SIG-M5 (cell line): ENCODE measurements around the gene ANO2.

Experiments
- DNase-seq: peaks from one replicate; lab custom pipeline; 2025; lab: John Stamatoyannopoulos, UW

ANO2 gene

GRCh38 chr12:5578775-5579174 lies 366.3 kb downstream of the ANO2 start:
- no peak for DNase-seq

DNA sequence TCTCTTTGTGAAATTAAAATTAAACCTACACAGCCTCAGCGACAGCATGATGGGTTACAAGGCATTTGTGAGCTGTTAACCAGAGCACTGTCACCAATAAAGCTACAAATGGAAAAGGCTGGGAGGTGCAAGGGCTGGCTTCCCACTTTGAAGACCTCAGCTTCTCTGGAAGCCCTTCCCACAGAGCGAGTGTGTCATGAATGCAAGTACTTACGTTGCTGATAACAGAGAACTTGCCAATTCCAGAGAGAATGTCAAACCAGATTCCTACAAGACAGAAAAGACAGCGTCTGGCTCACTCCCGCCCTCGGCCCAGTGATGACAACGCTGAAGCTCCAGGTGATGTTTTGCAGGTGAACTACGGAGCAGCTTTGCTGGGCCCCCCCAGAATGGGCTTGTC lies 367.3 kb downstream of the ANO2 start:
- DNase-seq = no peak

GRCh38 chr12:5577211-5577612 lies 367.8 kb downstream of the ANO2 start:
- DNase-seq = no peak

GRCh38 chr12:5575987-5576386 lies 369.1 kb downstream of the ANO2 start:
- DNase-seq = no peak

- no peak for DNase-seq
Observed at GRCh38 chr12:5575232-5575631, 369.8 kb downstream of the ANO2 start.

- DNase-seq = no peak
Observed at GRCh38 chr12:5573390-5573789, 371.7 kb downstream of the ANO2 start.

DNA sequence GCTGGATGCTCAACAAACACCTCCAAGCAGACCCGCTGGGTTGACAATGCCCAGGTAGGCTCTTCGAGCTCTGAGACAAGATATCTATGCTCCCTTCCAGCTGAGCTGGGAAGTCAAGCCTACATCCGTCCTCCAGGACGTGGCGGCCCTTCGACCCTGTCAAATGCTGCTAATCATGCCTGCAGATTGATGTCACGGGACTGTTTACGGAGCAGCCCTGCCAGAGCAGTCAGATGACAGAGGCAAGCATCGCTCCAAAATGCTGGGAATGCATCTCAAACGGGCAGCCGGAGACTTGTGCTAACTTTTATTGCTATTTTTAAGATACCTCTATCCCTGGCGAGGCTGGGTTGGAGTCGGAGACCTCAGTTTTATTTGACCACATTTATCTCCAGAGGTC lies 373.9 kb downstream of the ANO2 start:
- no peak for DNase-seq

GRCh38 chr12:5570416-5570815 lies 374.6 kb downstream of the ANO2 start:
- DNase-seq = no peak

DNA sequence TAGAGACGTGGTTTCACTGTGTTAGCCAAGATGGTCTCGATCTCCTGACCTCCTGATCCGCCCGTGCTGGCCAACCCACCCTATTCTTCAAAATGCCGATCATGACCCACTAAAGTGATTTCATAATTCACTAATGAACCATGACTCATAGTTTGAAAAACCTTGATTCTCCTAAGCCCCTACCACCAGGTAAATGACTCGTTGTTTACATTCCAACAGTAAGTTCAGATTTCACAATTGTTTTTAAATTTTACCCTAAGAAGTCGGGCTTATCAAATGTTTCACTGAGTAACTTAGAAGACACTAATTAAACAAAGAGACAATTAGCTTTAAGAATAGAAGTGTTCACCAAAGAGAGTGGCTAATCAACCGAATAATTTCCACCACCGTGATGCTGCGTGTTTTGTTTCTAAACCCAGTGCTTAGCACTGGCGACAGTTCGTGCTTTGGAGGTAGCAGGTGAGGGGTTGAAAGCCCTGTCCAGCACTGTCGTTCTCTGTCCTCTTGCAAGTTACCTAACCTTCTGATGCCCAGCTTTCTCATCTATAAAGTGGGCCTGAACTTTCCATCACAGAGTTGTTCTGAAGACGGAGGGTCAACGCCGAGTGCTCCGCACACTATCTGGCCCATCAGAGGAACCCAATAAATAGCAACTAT lies 376.6 kb downstream of the ANO2 start:
- no peak for DNase-seq

GRCh38 chr12:5567016-5567725 lies 377.9 kb downstream of the ANO2 start:
- no peak for DNase-seq

DNA sequence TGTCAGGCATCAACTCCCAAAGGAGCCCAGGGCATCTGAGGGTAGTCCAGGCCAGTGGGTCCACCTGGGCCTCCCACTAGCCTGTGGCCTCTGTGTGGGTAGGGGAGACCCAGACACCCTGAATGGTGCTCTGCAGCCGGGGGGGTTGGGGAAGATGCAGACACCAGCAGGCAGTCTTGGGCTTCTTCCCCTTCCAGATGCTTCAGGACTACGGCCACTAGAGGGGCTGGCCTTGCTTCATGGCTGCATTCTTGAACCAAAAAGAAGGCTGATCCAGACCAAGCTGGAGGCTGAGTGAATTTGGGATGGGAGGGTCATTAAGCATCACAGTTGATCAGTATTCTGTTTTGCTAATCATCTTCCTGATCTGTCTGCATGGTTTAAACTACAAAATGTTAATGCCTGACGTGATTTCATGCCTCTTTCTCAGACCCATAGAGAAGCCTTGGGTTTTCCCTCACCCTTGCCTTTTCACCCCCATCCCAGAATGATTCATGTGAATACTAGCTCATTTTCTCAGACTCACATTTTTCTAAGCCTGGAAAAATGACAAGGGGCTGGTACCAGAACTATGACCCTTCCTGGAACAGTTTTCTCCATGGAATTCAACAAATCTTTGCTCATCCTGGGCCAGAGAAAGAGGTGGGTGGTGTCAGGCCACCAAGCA lies 379.0 kb downstream of the ANO2 start:
- DNase-seq = no peak

- no peak for DNase-seq
Observed at GRCh38 chr12:5562581-5562980, 382.5 kb downstream of the ANO2 start.

DNA sequence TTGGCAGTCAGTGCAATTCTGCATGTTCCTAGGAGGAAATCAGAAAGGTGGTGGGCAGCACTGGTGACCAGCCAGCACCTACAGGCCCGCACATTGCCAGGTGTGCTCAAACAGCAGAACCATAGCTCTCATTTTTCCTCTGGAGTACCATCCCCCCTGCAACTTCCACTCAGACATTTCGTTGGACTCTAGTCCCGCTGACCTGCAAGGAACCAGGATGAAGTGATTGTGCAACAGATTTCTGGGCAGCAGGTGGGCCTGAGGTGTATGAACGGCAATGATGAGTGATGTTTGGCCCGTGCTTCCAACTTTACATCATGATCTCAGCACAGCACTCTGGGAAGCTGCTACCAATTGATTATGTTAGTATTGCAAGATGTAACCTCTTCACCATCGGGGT lies 383.2 kb downstream of the ANO2 start:
- no peak for DNase-seq

- DNase-seq = no peak
Observed at GRCh38 chr12:5561057-5561456, 384.0 kb downstream of the ANO2 start.

- no peak for DNase-seq
Observed at GRCh38 chr12:5560265-5560664, 384.8 kb downstream of the ANO2 start.

DNA sequence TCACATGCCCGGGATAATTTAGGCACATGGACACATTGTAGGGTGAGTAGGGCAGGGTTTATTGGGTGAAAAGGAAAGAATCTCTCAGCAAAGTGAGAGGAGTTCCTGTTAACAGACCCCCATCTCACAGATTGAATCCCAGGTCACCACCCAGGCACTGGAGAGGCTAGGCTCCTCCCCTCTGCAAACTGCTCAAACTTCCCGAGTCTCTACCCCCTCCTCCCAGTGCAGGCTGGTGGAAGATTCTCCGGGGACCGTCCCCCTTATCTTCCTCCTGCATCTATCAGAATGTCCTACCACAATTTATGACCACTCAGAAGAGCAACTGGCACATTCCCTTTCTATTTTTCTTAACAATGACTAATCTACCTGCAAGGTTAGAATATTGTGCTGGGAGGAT lies 387.2 kb downstream of the ANO2 start:
- no peak for DNase-seq

DNA sequence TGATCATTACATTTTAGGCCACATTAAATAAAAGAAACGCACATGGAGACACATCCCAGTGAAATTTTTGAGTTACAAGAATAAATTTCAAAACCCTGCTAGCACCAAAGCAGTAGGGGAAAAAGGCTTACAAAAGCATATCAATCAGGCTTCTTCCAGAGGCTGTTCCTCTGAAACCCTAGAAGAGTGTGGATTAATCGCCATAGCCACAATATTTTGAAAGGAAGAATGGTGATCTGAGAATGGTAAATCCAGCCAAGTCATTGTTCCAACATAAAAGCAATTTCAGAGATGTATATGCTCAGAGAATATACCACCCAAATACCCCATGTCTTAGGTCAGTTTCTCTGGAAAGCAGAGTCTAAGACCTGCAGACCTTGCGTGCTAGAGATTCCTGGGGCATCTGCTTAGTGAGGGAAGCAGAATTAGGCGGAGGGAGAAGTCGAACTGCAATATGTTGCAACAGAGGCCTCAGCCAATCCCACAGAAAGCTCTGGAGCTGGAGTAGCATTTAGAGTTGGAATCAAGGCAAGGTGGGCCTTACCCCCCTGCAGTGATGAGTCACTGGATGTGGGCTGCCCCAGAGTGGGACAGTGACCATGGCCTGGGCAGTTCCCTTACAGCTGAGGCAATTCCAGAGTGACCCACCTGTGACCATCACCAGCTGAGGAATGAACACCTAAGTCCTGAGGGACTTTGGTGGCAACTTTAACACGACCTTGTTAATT lies 387.9 kb downstream of the ANO2 start:
- no peak for DNase-seq

- no peak for DNase-seq
Observed at GRCh38 chr12:5556033-5556614, 388.9 kb downstream of the ANO2 start.

GRCh38 chr12:5554711-5555110 lies 390.3 kb downstream of the ANO2 start:
- DNase-seq = no peak

DNA sequence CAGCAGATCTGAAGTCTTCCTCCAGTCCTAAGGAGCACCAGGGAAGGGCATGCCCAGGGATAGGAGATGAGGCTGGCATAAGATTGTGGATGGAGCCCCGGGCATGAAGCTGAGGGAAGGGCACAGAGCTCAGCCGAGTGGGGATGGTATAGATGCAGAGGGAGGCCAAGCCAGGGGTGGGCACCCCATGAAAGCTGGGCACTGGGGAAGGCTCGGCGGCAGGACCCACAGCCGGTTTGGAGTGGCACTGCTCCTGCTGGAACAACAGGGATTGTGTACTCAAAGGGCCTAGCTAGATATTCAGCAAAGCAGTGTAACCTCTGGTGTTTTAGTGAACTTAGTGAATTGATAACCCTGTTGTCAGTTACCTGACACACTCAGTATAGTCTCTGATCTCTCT lies 396.0 kb downstream of the ANO2 start:
- no peak for DNase-seq

DNA sequence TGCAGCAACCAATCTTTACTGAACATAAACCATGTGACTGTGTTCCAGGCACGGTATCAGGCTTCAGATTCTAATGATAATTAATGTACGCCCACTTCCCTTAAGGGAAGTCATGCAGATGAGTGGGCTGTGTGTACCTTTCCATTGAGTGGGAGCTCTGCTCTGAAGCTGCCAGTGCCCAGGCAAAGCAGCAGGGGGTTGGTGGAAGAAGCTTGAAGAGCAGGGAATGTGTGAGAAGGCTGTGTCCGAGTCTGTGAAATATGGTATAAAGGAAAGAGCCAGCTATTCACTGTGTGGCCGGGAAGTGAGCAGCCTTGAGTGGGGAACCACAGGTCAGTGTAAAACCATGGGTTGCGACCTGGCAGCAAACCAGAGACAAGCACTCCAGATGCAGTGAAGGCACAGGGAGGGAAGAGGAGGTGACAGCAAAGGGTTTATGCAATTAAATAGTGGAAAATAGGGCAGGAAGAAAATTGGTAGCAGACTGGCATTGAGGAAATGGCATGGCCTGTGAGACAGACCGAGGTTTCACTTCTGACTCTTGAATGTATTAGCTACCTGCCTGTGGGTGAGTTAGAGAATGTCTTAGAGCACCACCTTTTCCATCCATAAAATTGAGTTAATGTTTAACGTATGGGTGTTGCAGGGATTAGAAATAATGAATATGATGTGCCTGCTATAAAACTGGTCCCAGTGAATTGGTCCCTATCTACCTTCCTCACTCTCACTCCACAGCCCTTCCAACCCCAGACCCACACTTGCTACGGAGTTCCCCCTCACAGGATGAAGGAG lies 396.7 kb downstream of the ANO2 start:
- no peak for DNase-seq

DNA sequence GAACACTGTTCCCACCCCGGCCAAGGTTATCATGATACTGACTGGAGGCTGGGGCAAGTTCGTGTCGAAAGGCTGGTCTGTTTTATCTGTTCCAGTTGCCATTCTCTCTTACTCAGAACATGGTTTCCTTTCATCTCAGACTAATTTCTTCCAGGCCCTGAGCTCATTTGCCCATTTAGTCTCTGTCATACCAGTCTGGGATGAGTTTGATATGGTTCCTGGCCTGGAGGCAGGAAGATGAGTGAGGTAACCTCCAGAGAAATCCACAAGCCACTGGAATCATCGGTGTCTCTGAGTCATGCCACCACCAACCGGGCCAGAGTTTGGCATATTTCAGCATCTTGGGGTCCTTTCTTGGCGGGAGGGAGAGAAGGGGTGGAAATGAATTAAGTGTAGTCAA lies 398.4 kb downstream of the ANO2 start:
- DNase-seq = no peak
